GM10847 (cell line): ENCODE data around the gene CNR2.

Source experiments
- POLR2A ChIP-seq: IDR thresholded peaks from 2 replicates; pipeline ENCODE4 v1.6.1; 2011; ENCODE audit not compliant: insufficient read length; ENCODE audit errors: extremely low read depth

Gene CNR2

GRCh38 chr1:23924601-23925000, 11.4 kb upstream of the CNR2 start:
- TF ChIP-seq POLR2A, result no peak

DNA sequence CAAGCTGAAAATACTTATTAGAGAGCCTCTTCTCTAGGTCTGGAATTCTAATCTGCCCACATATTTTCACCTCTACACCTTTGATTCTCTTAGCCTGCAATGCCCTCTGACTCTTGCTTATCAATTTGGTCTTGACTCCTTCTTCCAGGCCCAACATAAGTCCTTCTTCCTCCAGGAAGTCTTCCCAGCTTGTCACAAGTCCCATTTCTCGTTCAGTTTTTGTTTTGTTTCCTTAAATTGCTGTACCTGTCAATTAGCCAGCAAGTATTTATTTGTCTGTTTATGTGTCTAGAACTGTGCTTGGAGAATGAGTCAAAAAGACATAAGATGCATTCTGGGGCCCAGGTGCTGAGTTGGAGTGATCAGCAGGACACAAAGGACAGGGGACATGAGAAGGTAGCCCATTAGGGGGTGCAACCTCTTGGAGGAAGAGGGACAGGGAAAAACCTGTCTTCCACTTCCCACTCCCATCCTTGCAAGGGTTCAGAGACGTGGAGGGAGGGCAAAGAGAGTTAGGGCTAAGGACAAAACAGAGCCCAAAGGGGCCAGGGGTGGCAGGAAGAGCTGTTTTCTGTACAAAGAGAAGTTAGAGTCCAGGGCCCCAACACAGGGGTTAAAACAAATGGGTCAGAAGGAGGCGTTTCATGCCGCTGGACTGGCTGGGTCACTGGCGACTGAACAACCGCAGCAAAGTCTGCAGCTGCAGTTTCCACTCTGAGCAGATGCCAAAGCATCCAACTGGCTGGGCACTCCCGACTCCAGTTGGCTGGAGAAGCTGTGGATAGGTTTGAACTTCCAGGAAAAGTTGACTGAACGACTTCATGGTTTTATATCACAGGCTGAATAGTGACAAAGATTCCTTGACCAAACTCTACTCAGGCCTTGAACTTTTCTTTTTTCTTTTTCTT, 10.7 kb upstream of the CNR2 start:
- no peak for TF ChIP-seq POLR2A

DNA sequence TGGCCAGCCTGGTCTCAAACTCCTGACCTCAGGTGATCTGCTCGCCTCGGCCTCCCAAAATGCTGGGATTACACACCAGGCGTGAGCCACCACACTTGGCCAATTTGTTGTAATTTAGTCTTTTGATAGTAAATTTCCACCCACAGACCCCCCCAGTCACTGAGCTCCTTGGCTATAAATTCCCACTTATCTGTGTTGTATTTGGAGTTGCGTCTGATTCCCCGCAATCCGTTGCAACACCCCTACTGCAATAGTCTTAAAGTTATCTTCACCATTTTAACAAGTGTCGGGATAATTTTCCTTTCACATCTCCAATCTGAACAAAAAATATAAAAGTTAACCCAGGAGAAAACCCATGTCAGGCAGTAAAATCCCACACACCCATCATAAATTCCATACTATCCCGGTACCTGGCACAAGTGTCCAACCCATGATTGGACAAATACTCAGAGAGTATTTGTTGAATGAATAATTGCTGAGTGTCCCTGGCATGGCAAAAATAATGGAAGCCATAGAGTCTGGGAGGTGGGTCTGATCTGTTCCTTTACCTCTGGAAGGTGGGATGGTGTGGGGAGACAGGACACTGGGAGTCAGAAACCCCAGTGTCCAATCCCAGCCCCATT, 9.3 kb upstream of the CNR2 start:
- TF ChIP-seq POLR2A, result no peak

- no peak for TF ChIP-seq POLR2A
Measured at GRCh38 chr1:23916209-23917131, 3.3 kb upstream of the CNR2 start.

DNA sequence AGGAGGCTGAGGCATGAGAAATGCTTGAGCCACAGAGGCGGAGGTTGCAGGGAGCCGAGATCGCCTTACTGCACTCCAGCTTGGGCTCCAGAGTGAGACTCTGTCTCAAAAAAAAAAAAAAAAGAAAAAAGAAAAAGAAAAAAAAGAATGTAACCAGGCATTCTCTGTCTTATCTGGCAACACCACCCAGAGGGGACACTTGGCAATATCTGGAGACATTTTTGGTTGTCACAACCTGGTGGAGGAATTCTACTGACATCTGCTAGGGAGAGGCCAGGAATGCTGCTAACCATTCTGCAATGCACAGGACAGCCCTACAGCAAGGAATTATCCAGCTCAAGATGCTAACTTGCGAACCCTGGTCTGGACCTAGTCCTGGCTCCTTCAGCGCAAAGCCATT, 2.3 kb upstream of the CNR2 start:
- TF ChIP-seq POLR2A, result no peak

DNA sequence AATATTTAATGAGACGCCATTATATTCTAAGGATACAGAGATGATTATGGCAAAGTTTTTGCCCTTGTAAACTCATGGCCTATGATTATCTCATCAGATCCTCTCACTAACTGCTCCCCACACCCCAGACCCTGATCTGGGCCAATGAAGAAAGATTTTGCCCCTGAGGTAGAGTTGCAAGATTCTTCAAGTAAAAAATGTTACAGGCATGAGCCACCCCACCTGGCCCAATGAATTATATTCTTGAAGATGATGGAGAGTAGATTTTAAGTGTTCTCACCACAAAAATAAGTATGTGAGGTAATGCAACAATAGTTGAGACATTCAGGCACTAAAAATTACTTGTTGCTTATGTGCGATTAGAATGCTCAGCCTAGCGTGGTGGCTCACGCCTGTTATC, 1.8 kb upstream of the CNR2 start:
- no peak for TF ChIP-seq POLR2A

GRCh38 chr1:23911921-23912320, 1.2 kb downstream of the CNR2 start:
- peak; percentile 17 for TF ChIP-seq POLR2A

- peak; percentile 54 for TF ChIP-seq POLR2A
Measured at GRCh38 chr1:23910553-23911246, 2.5 kb downstream of the CNR2 start.

- no peak for TF ChIP-seq POLR2A
Measured at GRCh38 chr1:23910144-23910543, 3.0 kb downstream of the CNR2 start.

DNA sequence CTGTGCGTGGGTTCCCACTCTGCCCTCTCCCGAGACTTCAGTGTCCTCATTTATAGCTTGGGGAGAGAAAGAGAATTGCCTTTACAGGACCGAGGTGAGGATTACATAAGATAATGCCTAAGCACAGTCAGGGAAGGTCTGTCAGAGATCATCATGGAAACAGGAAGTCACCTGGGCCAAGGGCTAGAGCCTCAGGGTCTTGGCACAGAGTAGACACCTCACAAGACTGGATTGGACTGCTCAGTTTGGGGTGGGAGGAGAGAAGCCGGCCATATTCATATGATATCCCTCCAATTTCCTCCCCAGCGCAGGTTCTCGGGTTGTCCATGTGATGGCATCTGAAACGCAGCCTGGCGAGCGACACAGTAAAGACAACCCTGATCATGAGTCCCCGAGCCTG, 3.8 kb downstream of the CNR2 start:
- TF ChIP-seq POLR2A, result peak; percentile 28

GRCh38 chr1:23908453-23909341, 4.5 kb downstream of the CNR2 start:
- peak; percentile 19 for TF ChIP-seq POLR2A

- no peak for TF ChIP-seq POLR2A
Measured at GRCh38 chr1:23906731-23907130, 6.4 kb downstream of the CNR2 start.

- no peak for TF ChIP-seq POLR2A
Measured at GRCh38 chr1:23905461-23906025, 7.6 kb downstream of the CNR2 start.
